Activated effector memory CD4-positive, alpha-beta T cell treated with Interleukin-2 at 50 U/mL for 16 hours (primary cell): ENCODE results near the gene SLC35B2.
"Not testable (repeated sequence)": the region's sequence is repeated elsewhere in the genome, so short reads cannot be mapped to it uniquely, and the experiment has no call there.

Source experiments
- DNase-seq: peaks from one replicate; pipeline ENCODE4 v3.0.0-alpha.2; 2020

The SLC35B2 gene

GRCh38 chr6:44232676-44233566 is 24.4 kb downstream of the SLC35B2 start:
- no peak for DNase-seq

DNA sequence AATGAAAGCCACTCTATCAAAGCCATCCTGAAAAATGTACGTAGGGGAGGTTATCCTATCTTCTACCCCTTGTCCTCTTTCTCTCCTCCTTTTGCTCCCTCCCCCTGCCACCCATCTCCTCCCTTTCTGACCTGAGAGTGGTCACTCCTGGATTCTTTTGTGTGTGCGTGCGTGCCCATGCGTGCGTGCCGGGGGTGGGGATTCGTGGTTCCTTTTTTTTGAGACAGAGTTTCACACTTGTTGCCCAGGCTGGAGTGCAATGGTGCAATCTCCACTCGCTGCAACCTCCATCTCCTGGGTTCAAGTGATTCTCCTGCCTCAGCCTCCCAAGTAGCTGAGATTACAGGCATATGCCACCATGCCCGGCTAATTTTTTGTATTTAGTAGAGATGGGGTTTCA is 25.9 kb downstream of the SLC35B2 start:
- DNase-seq, result not testable (repeated sequence)

DNA sequence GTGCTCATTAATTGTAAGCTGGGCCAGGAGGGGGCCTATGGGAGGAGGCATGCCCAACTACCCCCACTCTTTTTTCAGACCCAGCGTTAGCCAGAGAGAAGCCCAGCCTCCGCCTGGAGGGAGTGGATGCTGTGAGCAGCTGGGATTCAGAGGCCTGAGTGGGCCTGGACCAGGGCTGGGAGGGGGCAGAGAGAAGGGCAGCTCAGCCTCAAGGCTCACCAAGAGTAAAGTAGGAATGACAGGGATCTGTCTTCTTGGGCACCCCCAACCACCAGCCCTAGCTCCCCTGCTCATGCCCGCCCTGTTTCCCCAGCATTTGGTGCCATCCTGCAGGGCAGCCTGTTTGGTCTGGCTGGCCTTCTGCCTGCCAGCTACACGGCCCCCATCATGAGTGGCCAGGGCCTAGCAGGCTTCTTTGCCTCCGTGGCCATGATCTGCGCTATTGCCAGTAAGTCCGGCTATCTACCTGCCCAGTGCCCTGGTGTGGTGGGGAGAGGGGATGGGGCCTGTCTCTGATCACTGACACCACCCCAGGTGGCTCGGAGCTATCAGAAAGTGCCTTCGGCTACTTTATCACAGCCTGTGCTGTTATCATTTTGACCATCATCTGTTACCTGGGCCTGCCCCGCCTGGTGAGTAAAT is 27.2 kb downstream of the SLC35B2 start:
- DNase-seq, result no peak

GRCh38 chr6:44229376-44230033 is 27.8 kb downstream of the SLC35B2 start:
- no peak for DNase-seq

GRCh38 chr6:44228836-44229235 is 28.5 kb downstream of the SLC35B2 start:
- no peak for DNase-seq

DNA sequence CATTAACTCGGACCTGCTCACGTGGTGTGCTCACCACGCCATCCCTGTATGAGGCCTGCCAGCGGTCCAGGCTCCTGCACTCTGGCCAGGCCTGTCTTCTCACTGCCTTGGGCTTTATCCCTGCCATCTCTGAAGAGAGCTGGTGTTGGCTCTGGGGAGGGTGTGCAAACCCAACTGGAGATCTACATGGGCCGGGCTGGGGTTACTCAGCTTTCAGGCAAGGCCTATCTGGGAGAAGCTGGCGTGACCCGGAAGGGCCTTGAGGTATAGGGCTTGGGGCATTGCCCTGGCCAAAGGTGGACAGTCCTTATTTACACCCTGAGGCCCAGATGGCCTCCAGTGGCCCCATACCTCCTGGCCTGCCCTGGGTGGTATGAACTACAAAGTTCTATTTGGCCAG is 28.9 kb downstream of the SLC35B2 start:
- no peak for DNase-seq

DNA sequence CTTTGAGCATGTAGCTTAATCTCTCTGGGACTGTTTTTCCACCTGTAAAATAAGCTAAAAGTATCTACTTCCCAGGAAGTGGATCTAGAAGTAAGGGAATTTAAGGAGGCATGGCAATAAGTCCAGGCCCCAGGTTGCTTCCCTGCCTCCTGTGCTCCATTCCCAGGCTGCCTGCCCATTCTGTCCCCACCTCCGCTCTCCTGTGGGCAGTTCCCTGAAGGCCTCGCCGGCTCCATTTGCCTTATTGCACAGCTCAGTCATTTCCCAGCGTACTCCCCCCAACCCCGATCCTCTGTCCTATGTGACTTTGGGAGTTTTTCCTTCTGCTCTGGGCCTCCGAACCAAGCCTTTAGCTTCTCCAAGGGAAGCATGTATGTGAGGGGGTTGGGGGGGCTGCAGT is 29.3 kb downstream of the SLC35B2 start:
- no peak for DNase-seq

DNA sequence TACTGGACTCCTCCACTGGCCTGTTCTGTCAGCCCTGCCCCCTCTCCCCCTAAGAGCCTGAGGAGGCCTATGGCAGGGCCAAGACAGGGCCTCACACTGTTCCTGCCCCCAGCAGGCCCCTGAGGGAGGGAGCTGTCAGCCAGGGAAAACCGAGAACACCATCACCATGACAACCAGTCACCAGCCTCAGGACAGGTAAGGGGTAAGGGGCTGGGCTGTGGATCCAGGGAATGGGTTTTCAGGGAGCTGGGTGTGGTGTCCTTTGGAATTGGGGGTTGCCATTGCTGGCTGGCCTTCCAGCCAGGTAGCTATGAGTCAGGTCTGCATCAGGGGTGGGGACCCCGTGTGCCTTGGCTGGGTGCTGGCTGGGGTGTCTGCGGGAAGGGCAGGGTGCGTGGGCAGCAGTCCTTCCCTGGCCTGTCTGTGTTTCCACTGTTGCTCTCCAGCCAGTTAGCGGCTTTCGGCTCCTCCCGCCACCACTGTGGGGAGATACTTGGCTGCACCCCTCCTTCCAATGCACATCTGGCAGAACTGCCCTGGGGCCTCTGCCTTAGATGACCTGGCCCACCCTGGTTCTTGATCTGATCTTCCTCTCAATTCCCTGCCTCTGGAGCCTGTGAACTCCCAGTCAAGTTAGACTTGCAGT is 30.1 kb downstream of the SLC35B2 start:
- DNase-seq, result no peak

- no peak for DNase-seq
These were observed 30.8 kb downstream of the SLC35B2 start for GRCh38 chr6:44226368-44227147.

DNA sequence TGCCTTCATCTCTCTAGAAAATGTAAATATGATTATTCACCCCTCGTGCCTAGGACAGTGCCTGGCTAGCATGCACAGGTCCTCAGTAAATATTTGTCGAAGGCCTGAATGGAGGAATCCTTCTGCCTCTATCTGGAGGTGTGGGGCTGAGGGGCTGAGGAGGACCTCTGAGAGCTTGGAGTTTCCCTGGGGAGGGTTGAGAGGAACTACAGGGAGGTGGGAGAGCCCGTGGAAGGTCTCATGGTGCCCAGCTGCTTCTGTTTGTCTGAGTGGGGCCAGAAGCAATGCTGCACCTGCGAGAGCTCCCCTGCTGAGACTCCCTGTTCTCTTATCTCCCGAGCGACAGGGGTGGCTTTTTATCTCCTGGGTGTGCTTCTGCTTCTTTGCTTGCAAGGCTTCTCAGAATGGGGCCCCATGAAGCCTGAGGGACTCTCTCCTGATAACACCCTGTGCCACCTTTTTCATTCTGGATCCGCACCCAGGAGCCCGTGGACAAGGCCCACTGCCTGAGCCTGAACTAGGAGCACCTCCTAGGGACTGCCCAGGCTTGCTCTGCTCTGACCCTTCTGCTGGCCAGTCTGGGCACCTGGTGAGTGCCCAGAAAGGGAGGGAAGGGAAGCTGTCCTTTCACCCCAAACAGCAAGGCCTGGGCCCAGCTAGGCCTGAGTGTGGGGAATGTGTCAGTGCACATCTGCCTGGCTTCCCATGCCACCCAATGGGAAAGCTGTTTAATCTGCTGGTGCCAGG is 31.6 kb downstream of the SLC35B2 start:
- no peak for DNase-seq

GRCh38 chr6:44224965-44225305 is 32.4 kb downstream of the SLC35B2 start:
- DNase-seq, result no peak

DNA sequence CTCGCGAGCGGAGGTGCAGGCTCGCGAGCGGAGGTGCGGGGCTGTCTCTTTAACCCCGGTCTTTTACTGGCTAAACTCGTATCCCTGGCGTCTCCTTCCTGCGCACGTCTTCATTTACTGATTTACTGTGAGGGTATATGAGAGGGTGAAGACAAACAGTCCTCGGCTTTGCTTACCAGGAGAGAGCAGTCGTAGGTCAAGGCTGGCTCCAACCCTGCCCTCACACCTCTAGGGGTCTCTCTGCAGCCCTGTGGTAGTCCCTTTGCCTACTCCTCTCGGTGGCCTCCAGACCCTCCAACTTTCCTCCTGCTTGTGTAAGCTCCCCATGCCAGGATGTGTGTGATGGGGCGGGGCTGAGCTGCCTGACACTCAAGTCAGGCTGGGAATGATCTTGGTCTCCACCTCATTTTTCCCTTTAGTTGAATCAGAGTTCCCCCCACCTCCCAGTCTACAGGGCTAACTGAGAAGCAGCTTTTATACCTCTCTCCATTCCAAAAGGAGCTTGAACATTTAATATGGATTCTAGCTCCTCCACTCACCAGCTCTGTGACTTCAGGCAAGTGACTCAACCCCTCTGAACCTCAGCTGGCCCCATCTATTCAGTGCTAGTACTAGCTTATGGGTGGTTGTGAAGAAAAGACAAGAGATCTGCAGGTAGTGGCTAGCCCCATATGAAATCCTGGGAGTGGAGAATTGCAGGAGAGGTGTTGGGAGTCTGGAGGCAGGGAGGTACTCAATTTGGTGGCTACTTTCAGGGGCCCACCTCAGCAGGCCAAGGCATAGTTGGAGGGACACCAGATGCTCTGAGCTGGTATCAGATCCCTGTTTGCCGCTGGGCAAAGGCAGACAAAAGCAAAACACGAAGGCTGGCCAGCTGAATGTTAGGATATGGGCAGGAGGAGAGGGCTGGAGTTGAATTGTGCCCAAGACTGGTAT is 33.0 kb downstream of the SLC35B2 start:
- DNase-seq, result no peak

GRCh38 chr6:44223319-44224028 is 33.9 kb downstream of the SLC35B2 start, which contains the start of gene SLC29A1:
Gene SLC29A1 (plus strand): TSS chr6:44223595. CDS start chr6:44227314, 3,719 bp downstream.
- peak; percentile 81 for DNase-seq

DNA sequence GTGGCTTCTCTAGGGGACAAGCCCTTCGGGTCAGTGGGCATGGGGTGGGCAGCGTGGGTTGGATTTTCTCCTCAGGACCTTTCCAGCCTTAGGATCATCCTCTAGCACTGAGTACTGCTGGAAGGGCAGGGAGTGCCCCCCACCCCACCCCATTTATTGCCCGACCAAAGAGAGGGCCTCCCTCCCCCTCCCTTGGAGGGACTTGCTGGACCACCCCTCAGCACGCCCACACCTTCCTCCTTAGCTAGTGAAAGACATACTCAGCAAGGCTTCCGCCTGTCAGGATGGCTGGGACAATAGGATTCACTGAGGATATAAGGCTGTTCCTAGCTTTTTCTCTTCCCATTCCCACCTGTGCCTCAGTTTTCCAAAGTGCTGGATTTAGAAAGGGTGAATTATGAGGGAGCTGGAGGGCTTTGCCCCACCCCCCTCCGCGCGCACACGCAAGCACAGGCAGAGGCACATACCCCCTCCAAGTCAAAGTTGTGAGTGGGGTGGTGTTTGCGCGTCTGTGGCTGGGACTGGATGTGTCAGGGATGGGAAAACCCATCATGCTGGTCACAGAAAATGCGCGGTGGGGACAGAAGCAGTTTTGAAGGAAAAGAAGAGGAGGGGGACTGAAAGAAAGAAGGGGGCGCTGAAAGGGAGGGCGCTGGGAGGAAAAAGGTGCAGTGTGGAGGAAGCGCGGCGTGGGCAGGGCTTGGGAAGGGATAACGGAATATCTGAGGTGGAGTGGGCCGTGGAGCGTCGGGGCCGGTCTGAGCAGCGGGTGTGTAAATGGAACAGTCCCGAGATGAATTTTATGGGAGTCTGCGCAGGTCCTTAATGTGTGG is 34.6 kb downstream of the SLC35B2 start:
- no peak for DNase-seq

GRCh38 chr6:44221961-44222335 is 35.4 kb downstream of the SLC35B2 start:
- no peak for DNase-seq

DNA sequence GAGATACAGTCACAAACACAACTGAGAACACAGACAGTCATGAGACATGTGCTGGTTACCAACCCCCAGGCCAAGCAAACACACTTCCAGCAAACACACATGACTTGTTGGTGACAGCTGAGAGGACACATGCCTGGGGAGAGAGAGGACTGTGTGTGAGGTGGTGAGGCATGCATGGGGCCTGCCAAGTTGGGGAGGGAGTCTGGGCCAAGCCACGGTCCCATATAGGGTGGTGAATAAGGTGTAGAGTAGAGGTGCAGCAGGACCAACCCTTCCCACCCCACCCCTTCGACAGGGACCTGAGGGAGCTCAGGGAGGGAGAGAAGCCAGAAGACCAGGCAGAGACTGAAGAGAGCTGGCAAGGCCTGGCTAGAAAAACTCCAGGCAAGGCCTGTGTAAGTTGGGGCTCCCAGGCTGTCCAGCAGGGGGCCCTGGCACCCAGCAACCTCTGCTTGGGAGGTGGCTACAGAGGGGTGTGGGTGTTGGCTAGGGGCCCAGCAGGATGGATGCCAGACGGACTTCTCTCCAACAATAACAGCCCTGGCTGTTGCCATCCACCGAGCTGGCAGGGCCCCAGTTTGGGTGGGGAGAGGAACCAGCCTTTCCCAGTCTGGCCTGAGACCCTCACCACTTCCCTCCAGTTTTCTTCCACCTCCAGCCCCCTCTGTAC is 35.9 kb downstream of the SLC35B2 start:
- peak; percentile 66 for DNase-seq

GRCh38 chr6:44220913-44221290 is 36.4 kb downstream of the SLC35B2 start:
- no peak for DNase-seq
